ENCODE measurements around the gene ZCCHC3. TPM values are rescaled to one million over a fixed set of nuclear protein-coding genes. Genes with fewer than 3 reads are reported as not detected.

The ZCCHC3 gene
- total RNA-seq: 10 to 100 TPM; 24.7 to 25.8 TPM

GRCh38 chr20:297098-297924, at the start of gene ZCCHC3:
Gene ZCCHC3, plus strand, starts transcription at chr20:297570. Its CDS starts 17 bp downstream, at chr20:297587.

GRCh38 chr20:257419-257818, 40.0 kb upstream of the ZCCHC3 start, which contains the start of gene DEFB132:
Gene DEFB132, plus strand, starts transcription at chr20:257724. Its CDS starts 55 bp downstream, at chr20:257779.

GRCh38 chr20:290084-290831, 7.1 kb upstream of the ZCCHC3 start, which contains the start of gene C20orf96:
Gene C20orf96, minus strand, starts transcription at chr20:290750. Its CDS starts 140 bp downstream, at chr20:290610.

GRCh38 chr20:325045-325888, 27.9 kb downstream of the ZCCHC3 start, which contains the start of gene SOX12:
Gene SOX12, plus strand, starts transcription at chr20:325552. Its CDS starts 373 bp downstream, at chr20:325925.

GRCh38 chr20:346640-347316, 49.4 kb downstream of the ZCCHC3 start, which contains the start of gene NRSN2:
Gene NRSN2, plus strand, starts transcription at chr20:347111. Its CDS starts 2,533 bp downstream, at chr20:349644.

Other genes starting within 250 kb of the ZCCHC3 start
- not detected for gene DEFB125, start 209.9 kb upstream of the ZCCHC3 start, total RNA-seq
- gene DEFB126, start 155.0 kb upstream of the ZCCHC3 start, total RNA-seq: not detected
- not detected for gene DEFB127, start 140.1 kb upstream of the ZCCHC3 start, total RNA-seq
- not detected for gene DEFB128, start 107.9 kb upstream of the ZCCHC3 start, total RNA-seq
- not detected for gene DEFB129, start 70.3 kb upstream of the ZCCHC3 start, total RNA-seq
- not detected for gene DEFB132, start 39.8 kb upstream of the ZCCHC3 start, total RNA-seq
- gene C20orf96, start 6.8 kb upstream of the ZCCHC3 start, total RNA-seq: 1 to 10 TPM; 5.9 to 6.0 TPM
- gene SOX12, start 28.0 kb downstream of the ZCCHC3 start, total RNA-seq: 1 to 10 TPM; 6.6 to 6.7 TPM
- 1 to 10 TPM in 1 of 2 experiments, under 1 TPM in 1; 0.93 to 1.0 TPM for gene NRSN2, start 49.5 kb downstream of the ZCCHC3 start, total RNA-seq
- gene TRIB3, start 83.2 kb downstream of the ZCCHC3 start, total RNA-seq: 10 to 100 TPM; 30.9 to 31.9 TPM
- gene RBCK1, start 110.7 kb downstream of the ZCCHC3 start, total RNA-seq: 100 to 1,000 TPM; 135 to 139 TPM
- 10 to 100 TPM; 34.9 to 35.9 TPM for gene TBC1D20, start 165.0 kb downstream of the ZCCHC3 start, total RNA-seq
- 100 to 1,000 TPM; 105 to 108 TPM for gene CSNK2A1, start 246.2 kb downstream of the ZCCHC3 start, total RNA-seq

All from activated naive CD4-positive, alpha-beta T cell treated with anti-CD3 and anti-CD28 coated beads, Interleukin-2, amount 10 ng/mL, durations not matched to agents 5 hours and 36 hours (primary cell).